AG10803 (cell line): ENCODE data around the gene USHBP1.
"Not testable (repeated sequence)": the region's sequence is repeated elsewhere in the genome, so short reads cannot be mapped to it uniquely, and the experiment has no call there.

ENCODE experiments used
- DNase-seq: peaks from one replicate; pipeline ENCODE4 v3.0.0; 2010; ENCODE audit warnings: low read depth
- H3K4me3 ChIP-seq: 2 replicates; pipeline ENCODE4 v1.5.1; 2011; ENCODE audit warnings: mild to moderate bottlenecking, low read length, control low read depth
- CTCF ChIP-seq: conservative IDR thresholded peaks from 2 replicates; pipeline ENCODE4 v1.5.1; 2011; ENCODE audit warnings: mild to moderate bottlenecking, low read length, control low read depth, inconsistent platforms

Gene USHBP1

GRCh38 chr19:17303167-17303939 is 38.8 kb upstream of the USHBP1 start, which contains the start of gene ABHD8:
TSS of gene ABHD8 (minus strand) at chr19:17303425. CDS start at chr19:17301616, 1,809 bp downstream.
- DNase-seq = peak; percentile 94
- peak within 1 kb of the TSS; percentile 71 for H3K4me3 ChIP-seq
- peak; percentile 38 for TF ChIP-seq CTCF

- H3K4me3 ChIP-seq = peak overlapping the region; percentile 71
- TF ChIP-seq CTCF = no peak
- DNase-seq = no peak
Observed at GRCh38 chr19:17302391-17303166, 38.0 kb upstream of the USHBP1 start.

- TF ChIP-seq CTCF = no peak
- no peak for DNase-seq
- H3K4me3 ChIP-seq = no peak overlapping the region
Observed at GRCh38 chr19:17300992-17301619, 36.6 kb upstream of the USHBP1 start.

GRCh38 chr19:17296976-17297375 is 32.4 kb upstream of the USHBP1 start:
- TF ChIP-seq CTCF = no peak
- DNase-seq = no peak
- H3K4me3 ChIP-seq = no peak overlapping the region

GRCh38 chr19:17296273-17296672 is 31.7 kb upstream of the USHBP1 start:
- DNase-seq = peak; percentile 26
- peak; percentile 14; the same call in 1 of the 2 replicates for TF ChIP-seq CTCF

GRCh38 chr19:17295551-17295950 is 31.0 kb upstream of the USHBP1 start:
- not testable (repeated sequence) for DNase-seq

More at GRCh38 chr19:17296273-17296672, 31.7 kb upstream of the USHBP1 start:
- no peak overlapping the region for H3K4me3 ChIP-seq

More at GRCh38 chr19:17295551-17295950, 31.0 kb upstream of the USHBP1 start:
- not testable (repeated sequence) for H3K4me3 ChIP-seq
